SK-N-SH (cell line): ENCODE measurements around the gene KMT5C. TPM values are rescaled to one million over a fixed set of nuclear protein-coding genes. Genes with fewer than 3 reads are reported as not detected.

Experiments used
- CTCF ChIA-PET: fragments of 300-600, 350-600 bp; formaldehyde crosslinking; extraction: SDS; loops from one replicate; lab custom pipeline; 2021; lab: Yijun Ruan, JAX
- POLR2A ChIA-PET: fragments of 350-600 bp; sonication (Branson Sonifier 250); formaldehyde crosslinking; extraction: SDS; loops from one replicate; lab custom pipeline; 2020; ENCODE audit warnings: antibody characterized with exemption, inconsistent platforms; lab: Yijun Ruan, JAX
- DNase-seq: peaks from one replicate; pipeline ENCODE4 v3.0.0; 2012
- H2AFZ ChIP-seq: fragments of 200-600 bp; sonication (generic); 2 replicates; pipeline ENCODE4 v1.8.1; 2016; ENCODE audit warnings: antibody characterized with exemption, mild to moderate bottlenecking, low read depth
- H3F3A ChIP-seq: fragments of 200-600 bp; sonication (generic); replicated peaks from 2 replicates; pipeline ENCODE3; 2016; ENCODE audit warnings: antibody characterized with exemption, mild to moderate bottlenecking; ENCODE audit not compliant: insufficient read depth
- H3K27ac ChIP-seq, 2 experiments: fragments of 200-500 bp in 1 of 2; fragments of 200-600 bp in 1 of 2; sonication (Bioruptor generic) in 1 of 2; sonication (generic), shearing (Covaris generic) in 1 of 2; 2 replicates each; pipeline versions ENCODE4 v1.5.1 to v1.6.1; 2014 to 2016; ENCODE audit warnings: low read depth in 2 of 2, inconsistent platforms in 1 of 2, low read length in 1 of 2, mild to moderate bottlenecking in 1 of 2, mixed read lengths in 1 of 2
- H3K27me3 ChIP-seq: fragments of 200-600 bp; sonication (generic), shearing (Covaris generic); 2 replicates; pipeline ENCODE4 v1.6.1; 2016; ENCODE audit warnings: mixed run types; ENCODE audit not compliant: insufficient read depth
- H3K36me3 ChIP-seq, 2 experiments: fragments of 200-500 bp in 1 of 2; fragments of 200-600 bp in 1 of 2; sonication (Bioruptor generic) in 1 of 2; sonication (generic) in 1 of 2; replicated peaks in 1 of 2; 2 replicates each; pipeline versions ENCODE3 to v1.5.1; 2014 to 2016; ENCODE audit warnings: low read length in 1 of 2, mild to moderate bottlenecking in 1 of 2; ENCODE audit not compliant: insufficient read depth in 2 of 2, control insufficient read depth in 1 of 2
- H3K4me1 ChIP-seq, 2 experiments: fragments of 200-500 bp in 1 of 2; fragments of 200-600 bp in 1 of 2; sonication (Bioruptor generic) in 1 of 2; sonication (generic), shearing (Covaris generic) in 1 of 2; 2 replicates each; pipeline versions ENCODE4 v1.5.1 to v1.6.1; 2014 to 2016; ENCODE audit warnings: low read depth in 1 of 2, low read length in 1 of 2, mixed run types in 1 of 2; ENCODE audit not compliant: insufficient read depth in 2 of 2, control insufficient read depth in 1 of 2
- H3K4me2 ChIP-seq: fragments of 200-600 bp; sonication (generic), shearing (Covaris generic); 2 replicates; pipeline ENCODE4 v1.6.1; 2017; ENCODE audit warnings: mixed run types
- H3K4me3 ChIP-seq, 2 experiments: fragments of 200-500 bp in 1 of 2; fragments of 200-600 bp in 1 of 2; sonication (Bioruptor generic) in 1 of 2; sonication (generic), shearing (Covaris generic) in 1 of 2; 2 replicates each; pipeline versions ENCODE4 v1.5.1 to v1.8.1; 2014 to 2016; ENCODE audit warnings: low read depth in 2 of 2, inconsistent platforms in 1 of 2, low read length in 1 of 2, mild to moderate bottlenecking in 1 of 2, mixed read lengths in 1 of 2, moderate library complexity in 1 of 2
- H3K79me2 ChIP-seq: fragments of 200-600 bp; sonication (generic); 2 replicates; pipeline ENCODE4 v1.8.1; 2017; ENCODE audit warnings: mild to moderate bottlenecking; ENCODE audit not compliant: insufficient read depth
- H3K9ac ChIP-seq: fragments of 200-600 bp; sonication (generic); 2 replicates; pipeline ENCODE4 v1.6.1; 2017; ENCODE audit warnings: mixed run types
- H3K9me2 ChIP-seq: fragments of 200-600 bp; sonication (generic); 2 replicates; pipeline ENCODE4 v1.6.1; 2017; ENCODE audit warnings: mixed run types
- H3K9me3 ChIP-seq: fragments of 200-600 bp; sonication (generic); 2 replicates; pipeline ENCODE4 v1.6.1; 2017; ENCODE audit warnings: mixed run types, mild to moderate bottlenecking, moderate library complexity
- H4K20me1 ChIP-seq: fragments of 200-600 bp; sonication (generic); 2 replicates; pipeline ENCODE4 v1.6.1; 2017; ENCODE audit warnings: mild to moderate bottlenecking, mixed run types; ENCODE audit not compliant: insufficient read depth
- CTCF ChIP-seq: fragments of 200-600 bp; sonication (generic); IDR thresholded peaks from 2 replicates; pipeline ENCODE4 v1.6.1; 2017; ENCODE audit warnings: antibody characterized with exemption, mild to moderate bottlenecking, moderate library complexity
- ELF1 ChIP-seq: IDR thresholded peaks from 2 replicates; pipeline ENCODE4 v1.4.0; 2012
- EP300 ChIP-seq, 2 experiments: IDR thresholded peaks; 2 replicates each; pipeline versions ENCODE4 v1.4.0 to v1.6.1; 2012; ENCODE audit warnings: borderline replicate concordance in 1 of 2, low read depth in 1 of 2, low read length in 1 of 2
- FOXJ3 ChIP-seq: sonication (generic); formaldehyde crosslinking; IDR thresholded peaks from 2 replicates; pipeline ENCODE4 v1.5.1; 2020; ENCODE audit warnings: mild to moderate bottlenecking, missing genetic modification reagents
- FOXM1 ChIP-seq: IDR thresholded peaks from 2 replicates; pipeline ENCODE4 v1.4.0; 2012; ENCODE audit warnings: low read depth, mild to moderate bottlenecking
- GABPA ChIP-seq: IDR thresholded peaks from 2 replicates; pipeline ENCODE4 v1.4.0; 2012; ENCODE audit warnings: low read depth, mild to moderate bottlenecking
- GATA2 ChIP-seq: sonication (generic); formaldehyde crosslinking; IDR thresholded peaks from 2 replicates; pipeline ENCODE4 v1.5.0; 2020; ENCODE audit warnings: mild to moderate bottlenecking, missing genetic modification reagents
- JUND ChIP-seq: IDR thresholded peaks from 2 replicates; pipeline ENCODE4 v1.4.0; 2012
- MAX ChIP-seq: IDR thresholded peaks from 2 replicates; pipeline ENCODE4 v1.4.0; 2012; ENCODE audit warnings: low read depth
- MEF2A ChIP-seq: IDR thresholded peaks from 2 replicates; pipeline ENCODE4 v1.4.0; 2012; ENCODE audit warnings: low read depth, borderline replicate concordance
- RCOR1 ChIP-seq: fragments of 150-350 bp; IDR thresholded peaks from 2 replicates; pipeline ENCODE4 v1.6.1; 2017; ENCODE audit warnings: antibody characterized with exemption, low read length
- RFX5 ChIP-seq: IDR thresholded peaks from 2 replicates; pipeline ENCODE4 v1.6.1; 2012; ENCODE audit warnings: mild to moderate bottlenecking, improper control_type of control experiment, low read length
- RXRA ChIP-seq: IDR thresholded peaks from 2 replicates; pipeline ENCODE4 v1.4.0; 2012; ENCODE audit warnings: low read depth, mild to moderate bottlenecking, borderline replicate concordance
- SMC3 ChIP-seq: IDR thresholded peaks from 2 replicates; pipeline ENCODE4 v1.6.1; 2012; ENCODE audit warnings: low read depth, low read length, improper control_type of control experiment
- TAF1 ChIP-seq: IDR thresholded peaks from 2 replicates; pipeline ENCODE4 v1.6.1; 2012; ENCODE audit warnings: low read depth, mild to moderate bottlenecking, low read length, moderate library complexity, borderline replicate concordance
- TCF12 ChIP-seq: IDR thresholded peaks from 2 replicates; pipeline ENCODE4 v1.4.0; 2012
- USF1 ChIP-seq: IDR thresholded peaks from 2 replicates; pipeline ENCODE4 v1.4.0; 2012; ENCODE audit warnings: low read depth, borderline replicate concordance
- USF2 ChIP-seq: fragments of 150-350 bp; IDR thresholded peaks from 2 replicates; pipeline ENCODE4 v1.6.1; 2017; ENCODE audit warnings: antibody characterized with exemption, low read length, low read depth, borderline replicate concordance
- ZBTB33 ChIP-seq: IDR thresholded peaks from 2 replicates; pipeline ENCODE4 v1.4.0; 2012; ENCODE audit warnings: low read depth, borderline replicate concordance
- WGBS: methylation state at CpG from one replicate; pipeline ENCODE4 v1.1.6; 2017; ENCODE audit warnings: low lambda C conversion rate; 5-methylcytosine and 5-hydroxymethylcytosine counted together
- polyA plus RNA-seq, 3 experiments: library from polyadenylated mRNA; depleted of rRNA; stranded (reverse); fragments of >200 nt; gene quantifications; 2 replicates each; pipeline ENCODE4 v1.2.3, GENCODE V29; 2012

The KMT5C gene
- polyA plus RNA-seq, 1 of the 3 experiments (the other 2 are of a cell fraction): 14.0 TPM

- TF ChIP-seq MAX (no peak), ELF1 (no peak), ZBTB33 (no peak), TCF12 (no peak), RXRA (no peak), GABPA (no peak), GATA2 (CRISPR knock-in tag) (no peak), JUND (no peak)
These were observed 37.9 kb downstream of the KMT5C start (continued) for GRCh38 chr19:55377356-55378131.

- ChIA-PET POLR2A (interaction anchor here (1.6 kb wide), 1 partner anchor 28 kb away, joined by 5 read pairs; no protein-coding TSS in a partner anchor), CTCF (no interaction called here)
- Histone ChIP-seq H3K9me3 (no peaks in the 10 kb centered on the region), H3F3A (no peaks in the 10 kb centered on the region), H3K27me3 (no peaks in the 10 kb centered on the region), H3K9me2 (no peaks in the 10 kb centered on the region), H3K9ac (no peak overlapping the region), H3K4me3 (no peak overlapping the region), H3K36me3 (no peaks in the 10 kb centered on the region), H3K4me1 (peaks cover 2 to 12% of the 10 kb centered on the region in 2 experiments; a peak in 3 of 4 replicates), H4K20me1 (no peaks in the 10 kb centered on the region), H3K79me2 (no peaks in the 10 kb centered on the region), H2AFZ (no peak overlapping the region), H3K27ac (no peak overlapping the region), H3K4me2 (no peak overlapping the region)
- WGBS: 76% methylated on average over 7 of the region's 11 CpGs
- TF ChIP-seq GABPA (no peak), SMC3 (no peak), MEF2A (no peak), USF1 (no peak), GATA2 (CRISPR knock-in tag) (no peak), ELF1 (no peak)
- peak; percentile 37 for DNase-seq
These were observed 39.5 kb downstream of the KMT5C start for GRCh38 chr19:55379174-55379573.

GRCh38 chr19:55382013-55382412, 42.3 kb downstream of the KMT5C start:
- WGBS: 92% methylated on average over 5 of the region's 5 CpGs
- Histone ChIP-seq H3K4me2 (no peak overlapping the region), H3K9me2 (no peaks in the 10 kb centered on the region), H3K79me2 (peaks cover 12% of the 10 kb centered on the region), H3K4me3 (no peak overlapping the region), H3K9ac (no peak overlapping the region), H3K4me1 (peaks cover 6 to 23% of the 10 kb centered on the region in 2 experiments; a peak in 2 of 4 replicates), H3F3A (peaks cover 5% of the 10 kb centered on the region), H2AFZ (no peak overlapping the region), H3K27ac (no peak overlapping the region), H3K27me3 (no peaks in the 10 kb centered on the region), H3K36me3 (peaks cover 3 to 10% of the 10 kb centered on the region in 2 experiments), H3K9me3 (no peaks in the 10 kb centered on the region), H4K20me1 (peaks cover 11% of the 10 kb centered on the region)
- ChIA-PET POLR2A (no interaction called here), CTCF (no interaction called here)
- DNase-seq: no peak
- TF ChIP-seq RCOR1 (no peak), GABPA (no peak), TCF12 (no peak), TAF1 (no peak), RFX5 (no peak), CTCF (no peak), EP300 (IDR thresholded peaks at IDR 0.05; ENCODE audit: borderline replicate concordance in 1 of 2, low read depth in 1 of 2, low read length in 1 of 2) (no peak), JUND (no peak), FOXM1 (no peak), FOXJ3 (CRISPR knock-in tag) (no peak), USF2 (no peak)
